T-helper 1 cell treated with Interleukin-12 subunit alpha and Interleukin-12 subunit beta and Interleukin-4 antibody, amounts not matched to agents 30 ng/mL and 1 ng/mL, for 36 hours (primary cell): Measurements from ENCODE around the gene IFIT2. TPM values are rescaled to one million over a fixed set of nuclear protein-coding genes. Genes with fewer than 3 reads are reported as not detected.
"Not testable (repeated sequence)": the region's sequence is repeated elsewhere in the genome, so short reads cannot be mapped to it uniquely, and the experiment has no call there.

Experiments used
- intact Hi-C: fragments of 100-400 bp; cut with micrococcal nuclease; formaldehyde crosslinking; loops from one replicate; pipeline ENCODE4 v1.15.1; 2024
- total RNA-seq: library from RNA; stranded (reverse); gene quantifications from 2 replicates; pipeline ENCODE4 v1.2.3, GENCODE V29; 2022

IFIT2 gene
- total RNA-seq, 1 donor from 2014 or later, result 2.5 TPM

DNA sequence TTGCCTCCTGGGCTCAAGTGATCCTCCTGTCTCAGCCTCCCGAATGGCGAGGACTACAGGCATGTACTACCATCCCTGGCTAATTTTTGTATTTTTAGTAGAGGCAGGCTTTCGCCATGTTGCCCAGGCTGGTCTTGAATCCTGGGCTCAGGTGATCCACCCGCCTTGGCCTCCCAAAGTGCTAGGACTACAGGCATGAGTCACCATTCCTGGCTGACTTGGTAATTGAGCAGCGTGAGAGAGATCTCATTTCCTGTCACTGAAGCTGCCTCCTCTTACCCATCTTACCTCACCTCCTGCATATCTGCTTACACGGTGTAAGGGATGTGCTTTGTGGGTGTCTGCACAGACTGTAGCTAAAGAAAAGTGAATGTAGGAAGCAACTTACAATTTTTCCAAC, 35.6 kb downstream of the IFIT2 start:
- intact Hi-C loops, result loop anchor here (1.0 kb wide), 1 partner anchor 10 kb away; the partner anchor contains the start of gene IFIT3

DNA sequence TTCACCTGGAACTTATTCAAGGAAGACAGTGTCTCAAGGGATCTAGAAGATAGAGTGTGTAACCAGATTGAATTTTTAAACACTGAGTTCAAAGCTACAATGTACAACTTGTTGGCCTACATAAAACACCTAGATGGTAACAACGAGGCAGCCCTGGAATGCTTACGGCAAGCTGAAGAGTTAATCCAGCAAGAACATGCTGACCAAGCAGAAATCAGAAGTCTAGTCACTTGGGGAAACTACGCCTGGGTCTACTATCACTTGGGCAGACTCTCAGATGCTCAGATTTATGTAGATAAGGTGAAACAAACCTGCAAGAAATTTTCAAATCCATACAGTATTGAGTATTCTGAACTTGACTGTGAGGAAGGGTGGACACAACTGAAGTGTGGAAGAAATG, 36.9 kb downstream of the IFIT2 start:
- intact Hi-C loops, result no loop called here

DNA sequence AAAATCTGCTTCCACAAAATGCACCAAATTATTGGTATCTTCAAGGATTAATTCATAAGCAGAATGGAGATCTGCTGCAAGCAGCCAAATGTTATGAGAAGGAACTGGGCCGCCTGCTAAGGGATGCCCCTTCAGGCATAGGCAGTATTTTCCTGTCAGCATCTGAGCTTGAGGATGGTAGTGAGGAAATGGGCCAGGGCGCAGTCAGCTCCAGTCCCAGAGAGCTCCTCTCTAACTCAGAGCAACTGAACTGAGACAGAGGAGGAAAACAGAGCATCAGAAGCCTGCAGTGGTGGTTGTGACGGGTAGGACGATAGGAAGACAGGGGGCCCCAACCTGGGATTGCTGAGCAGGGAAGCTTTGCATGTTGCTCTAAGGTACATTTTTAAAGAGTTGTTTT, 38.0 kb downstream of the IFIT2 start:
- intact Hi-C loops, result no loop called here

DNA sequence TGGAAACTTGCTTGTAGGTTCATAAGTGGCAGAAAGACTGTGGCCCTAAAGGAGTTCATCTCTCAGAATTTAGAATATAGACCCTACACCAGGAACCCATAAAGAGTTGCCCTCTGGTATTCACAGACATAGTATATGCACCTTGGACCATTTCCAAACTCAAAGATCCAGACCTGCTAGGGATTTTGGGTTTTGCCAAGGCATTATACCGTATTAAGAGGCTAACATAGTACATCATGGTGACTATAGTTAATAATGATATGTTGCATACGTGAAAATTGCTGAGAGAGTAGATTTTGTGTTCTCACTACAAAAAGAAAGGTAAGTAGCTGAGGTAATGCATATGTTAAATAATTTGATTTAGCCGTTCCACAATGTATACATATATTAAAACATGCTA, 39.8 kb downstream of the IFIT2 start:
- intact Hi-C loops, result no loop called here

DNA sequence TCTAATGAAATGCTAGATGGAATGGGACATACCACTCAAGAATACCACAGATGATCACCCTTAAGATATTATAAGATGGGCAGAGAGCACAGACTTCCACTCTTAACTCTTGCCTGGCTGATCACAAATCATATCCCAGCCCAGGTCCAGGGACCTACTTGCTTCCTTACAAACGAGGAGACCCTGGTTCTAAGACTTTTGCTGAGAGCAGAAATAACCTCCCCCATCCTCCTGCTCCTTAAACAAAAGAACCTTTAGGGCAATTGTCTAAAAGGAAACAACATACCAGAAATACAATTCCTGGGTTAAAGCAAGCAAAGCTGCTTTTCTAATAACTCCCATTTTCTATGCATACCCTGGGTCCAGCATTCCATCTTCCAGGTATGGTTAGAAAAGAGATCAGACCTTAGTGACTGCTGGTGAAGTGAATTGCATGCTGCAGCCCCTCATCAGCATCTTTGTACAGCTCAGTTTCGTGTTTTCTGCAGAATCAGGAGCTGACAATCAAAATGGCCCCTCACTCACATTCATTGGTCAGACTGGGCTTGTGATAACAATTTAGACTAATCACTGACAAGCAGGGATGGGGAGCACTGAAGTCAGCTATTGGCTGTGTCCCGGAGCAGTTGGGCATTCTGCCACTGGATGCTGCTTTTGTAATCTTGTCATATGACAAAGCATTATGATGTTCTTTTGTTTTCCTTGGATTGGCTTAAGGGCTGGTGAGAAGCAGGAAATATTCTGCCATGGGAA, 40.5 kb downstream of the IFIT2 start:
- intact Hi-C loops, result no loop called here

DNA sequence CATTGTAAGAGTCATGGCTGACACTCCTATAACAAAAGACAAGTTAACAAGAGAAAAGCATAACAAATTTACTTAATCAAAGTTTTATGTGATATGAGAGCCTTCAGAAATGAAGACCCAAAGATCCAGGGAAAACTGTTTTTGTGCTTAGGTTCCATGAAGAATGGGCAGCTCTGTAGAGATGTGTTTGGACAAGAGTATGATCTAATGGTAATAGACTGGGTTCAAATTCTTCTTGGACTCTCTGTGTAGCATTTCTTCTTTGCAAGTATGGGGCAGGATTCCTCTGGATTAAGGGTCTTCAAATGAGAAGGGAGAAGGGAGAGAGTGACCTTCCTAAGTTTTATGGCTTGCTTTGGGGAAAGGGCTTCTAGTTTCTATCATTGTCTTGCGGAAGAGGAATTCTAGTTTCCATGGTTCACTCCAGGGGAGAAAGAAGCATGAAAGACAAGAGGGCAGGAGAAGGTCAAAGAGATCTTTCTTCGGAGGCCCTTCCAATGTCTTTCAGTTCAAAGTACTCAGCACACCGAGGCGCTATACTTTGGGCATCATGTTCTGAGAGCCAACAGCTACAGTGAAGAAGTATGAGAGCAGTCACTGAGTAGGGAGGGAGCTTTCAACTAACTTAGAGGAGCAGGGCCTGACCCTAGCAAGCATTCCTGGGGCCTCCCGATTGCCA, 41.4 kb downstream of the IFIT2 start:
- intact Hi-C loops, result no loop called here

DNA sequence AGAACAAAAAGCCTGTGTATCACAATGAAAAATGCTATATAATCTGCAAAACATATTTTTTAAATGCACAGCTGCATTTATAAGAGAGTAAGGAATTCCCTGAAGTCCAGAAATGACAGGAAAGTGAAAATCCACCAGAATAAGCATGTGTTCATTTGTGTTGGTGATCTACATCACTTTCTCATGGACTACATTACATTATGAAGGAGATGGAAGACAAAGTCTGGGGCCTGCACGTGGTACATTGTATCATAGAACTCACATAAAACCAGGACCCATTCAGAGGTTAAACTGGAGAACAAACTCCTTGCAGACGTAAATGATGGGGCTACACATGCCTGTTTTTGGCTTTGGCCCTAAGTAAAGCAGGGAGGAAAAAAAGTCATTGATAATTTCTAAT, 42.3 kb downstream of the IFIT2 start:
- intact Hi-C loops, result no loop called here

DNA sequence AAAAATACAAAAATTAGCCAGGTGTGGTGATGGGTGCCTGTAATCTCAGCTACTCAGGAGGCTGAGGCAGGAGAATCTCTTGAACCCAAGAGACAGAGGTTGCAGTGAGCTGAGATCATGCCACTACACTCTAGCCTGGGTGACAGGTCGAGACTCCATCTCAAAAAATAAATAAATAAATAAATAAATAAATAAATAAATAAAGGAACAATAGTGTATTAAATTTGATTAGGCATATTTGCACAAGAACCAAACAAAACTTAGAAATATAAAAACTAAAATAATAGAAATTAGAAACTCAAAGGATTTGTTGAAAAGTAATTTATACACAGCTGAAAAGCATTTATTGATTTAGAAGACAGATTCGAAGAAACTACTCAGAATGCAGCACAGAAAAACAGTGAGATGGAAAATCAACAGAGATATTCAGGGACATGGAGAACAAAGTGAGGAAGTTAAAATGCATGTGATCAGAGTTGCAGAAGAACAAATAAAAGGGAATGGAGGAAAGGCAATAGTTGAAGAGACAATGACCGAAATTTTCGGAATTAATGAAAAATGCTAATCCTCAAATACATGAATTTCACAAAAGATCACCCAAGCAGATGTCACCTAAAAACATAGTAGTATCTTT, 43.6 kb downstream of the IFIT2 start:
- intact Hi-C loops, result no loop called here

DNA sequence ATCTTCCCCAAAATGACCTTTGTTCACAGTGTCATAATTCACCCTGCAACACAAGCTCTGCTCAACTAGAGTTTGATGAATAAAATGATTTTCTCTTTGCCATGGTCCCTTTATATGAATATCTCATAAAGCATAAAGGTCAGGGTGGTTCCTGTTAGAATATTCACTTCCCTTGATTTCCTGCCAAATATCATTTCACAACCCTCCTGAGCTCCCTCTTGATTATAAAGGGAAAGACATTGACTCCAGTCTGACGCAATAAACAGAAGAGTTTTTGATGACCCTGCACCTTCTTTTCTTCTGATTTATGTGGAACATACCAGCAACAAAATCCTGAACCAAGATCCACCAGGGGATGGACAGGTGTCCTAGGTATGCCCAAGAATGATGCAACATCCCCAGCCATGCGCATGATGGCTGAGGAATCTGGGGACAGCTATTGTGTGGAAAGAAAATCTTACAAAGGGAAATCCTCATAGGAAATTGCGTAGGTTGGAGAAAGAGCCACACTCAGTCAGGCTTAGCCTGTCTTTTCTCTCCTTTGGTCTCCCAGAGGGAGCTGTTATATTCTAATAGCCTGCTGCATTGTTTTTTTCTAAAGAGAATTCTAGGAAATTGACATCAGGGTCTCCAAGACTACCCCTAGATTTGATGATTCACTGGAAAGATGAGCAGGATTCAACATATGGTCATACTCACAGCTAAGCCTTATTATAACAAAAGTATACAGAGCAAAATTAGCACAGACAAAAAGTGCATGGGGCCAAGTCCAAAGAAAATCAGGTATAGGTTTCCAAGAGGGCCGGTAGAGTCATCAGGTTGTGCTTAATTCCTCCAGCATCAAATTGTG, 44.8 kb downstream of the IFIT2 start:
- intact Hi-C loops, result no loop called here

DNA sequence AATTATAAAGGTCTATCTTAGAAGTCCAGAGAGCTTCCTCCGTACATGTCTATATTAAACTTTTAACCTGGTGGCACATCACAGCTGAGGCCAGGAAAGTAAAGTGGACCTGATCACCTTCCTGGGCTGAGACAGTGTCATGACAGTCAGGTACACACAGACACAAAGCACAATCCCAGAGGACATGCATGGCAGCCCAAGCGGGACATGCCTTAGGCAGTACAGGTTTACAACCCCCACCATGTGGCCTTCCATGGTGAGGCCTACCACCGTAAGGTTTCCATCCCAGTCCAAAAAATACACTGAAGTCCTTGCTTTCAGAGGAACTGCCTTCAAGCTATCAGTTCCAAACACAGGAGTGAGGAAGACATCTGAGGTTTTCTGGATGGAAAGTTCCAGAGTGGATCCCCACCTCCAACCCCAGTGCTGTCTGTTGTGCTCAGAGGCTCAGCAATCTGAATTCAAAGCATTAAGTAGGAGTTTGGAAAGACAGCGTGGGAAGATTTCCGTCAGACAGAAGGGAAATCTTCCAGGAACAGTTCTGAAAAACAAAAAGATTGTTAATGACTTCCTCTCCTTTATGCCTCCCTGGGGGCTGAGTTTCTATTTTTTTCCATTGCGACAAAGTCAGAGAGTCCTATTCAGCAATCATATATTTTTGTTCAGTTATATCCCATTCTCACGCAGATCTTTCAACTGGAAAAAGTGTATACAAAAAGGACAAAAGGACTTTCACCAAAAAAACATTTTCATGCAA, 46.0 kb downstream of the IFIT2 start:
- intact Hi-C loops, result no loop called here

DNA sequence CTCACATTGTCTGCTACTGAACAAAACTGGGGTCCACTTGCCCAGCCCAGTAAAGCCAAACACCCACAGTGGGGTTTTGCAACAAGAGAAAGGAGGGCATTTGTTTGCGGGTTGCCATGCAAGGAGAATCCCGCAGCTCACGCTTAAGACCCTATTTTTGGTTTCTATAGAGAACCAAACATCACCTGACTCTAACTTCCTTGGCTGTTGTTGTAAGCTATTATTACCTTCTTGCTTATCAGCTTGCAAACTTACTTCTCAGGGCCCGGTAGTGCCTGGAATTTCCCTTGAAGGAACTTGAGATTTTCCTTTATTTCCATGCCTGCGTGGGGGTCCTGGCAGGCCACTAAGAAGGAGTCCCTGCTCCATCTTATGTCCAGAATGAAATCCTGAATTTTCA, 46.6 kb downstream of the IFIT2 start:
- intact Hi-C loops, result no loop called here

DNA sequence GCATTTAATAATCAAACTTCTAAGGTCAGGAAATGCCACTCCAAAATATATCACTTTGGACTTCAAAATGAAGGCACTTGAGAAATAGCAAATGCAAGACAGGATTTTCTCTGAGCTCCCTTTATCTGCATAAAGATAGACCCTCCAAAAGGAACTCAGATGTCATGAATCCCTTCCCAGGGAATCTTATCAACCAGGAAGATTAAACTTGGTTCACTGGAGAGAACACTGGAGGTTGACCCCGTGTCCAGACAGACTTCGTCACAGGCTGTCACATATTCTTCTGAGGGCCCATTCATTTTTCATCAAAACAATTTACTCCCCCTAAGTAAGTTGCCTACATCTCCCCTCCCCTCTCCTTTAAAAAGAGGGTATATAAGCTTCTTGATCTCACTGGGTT, 47.1 kb downstream of the IFIT2 start:
- intact Hi-C loops, result no loop called here

DNA sequence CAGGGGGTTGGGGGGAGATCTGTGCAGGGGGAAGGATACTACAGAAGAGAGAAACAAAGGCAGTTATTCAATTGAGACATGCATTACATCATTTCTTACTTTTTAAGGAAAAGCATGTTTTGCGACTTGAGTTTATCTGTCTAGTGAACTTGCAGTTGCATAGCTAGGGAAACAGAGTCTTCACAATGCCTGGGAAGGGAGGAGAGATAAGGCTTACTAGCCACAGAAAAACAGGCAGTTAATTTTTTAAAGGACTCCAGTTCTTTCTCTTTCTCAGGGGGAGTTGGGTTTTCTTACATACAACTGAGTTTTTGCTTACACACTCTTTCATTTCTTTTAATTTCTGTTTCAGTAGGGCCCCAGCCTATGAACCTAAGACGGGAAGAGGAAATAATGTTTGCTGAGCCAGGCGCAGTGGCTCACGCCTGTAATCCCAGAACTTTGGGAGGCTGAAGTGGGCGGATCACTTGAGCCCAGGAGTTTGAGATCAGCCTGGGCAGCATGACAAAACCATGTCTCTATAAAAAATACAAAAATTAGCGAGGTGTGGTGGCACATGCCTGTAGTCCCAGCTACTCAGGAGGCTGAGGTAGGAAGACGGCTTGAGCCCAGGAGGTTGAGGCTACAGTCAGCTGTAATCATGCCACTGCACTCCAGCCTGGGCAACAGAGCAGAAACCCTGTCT, 48.9 kb downstream of the IFIT2 start:
- intact Hi-C loops, result not testable (repeated sequence)

DNA sequence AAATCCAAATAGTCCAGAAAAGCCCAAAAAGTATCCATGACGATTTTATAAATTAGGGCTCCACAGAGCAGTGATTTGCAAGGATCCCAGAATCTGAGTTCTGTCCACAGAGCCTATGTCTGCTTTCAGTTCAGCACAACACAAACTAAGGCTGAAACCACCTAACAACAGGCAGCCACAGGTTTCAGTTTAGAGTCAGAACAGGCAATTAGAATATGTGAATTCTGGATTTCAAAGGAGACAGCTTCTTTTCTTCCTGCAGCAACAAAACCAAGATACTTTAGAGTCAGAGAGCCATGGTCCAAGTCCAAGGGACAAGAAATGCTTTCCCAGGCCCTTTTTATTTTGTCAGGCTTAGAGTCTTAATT, 49.5 kb downstream of the IFIT2 start:
- intact Hi-C loops, result no loop called here

DNA sequence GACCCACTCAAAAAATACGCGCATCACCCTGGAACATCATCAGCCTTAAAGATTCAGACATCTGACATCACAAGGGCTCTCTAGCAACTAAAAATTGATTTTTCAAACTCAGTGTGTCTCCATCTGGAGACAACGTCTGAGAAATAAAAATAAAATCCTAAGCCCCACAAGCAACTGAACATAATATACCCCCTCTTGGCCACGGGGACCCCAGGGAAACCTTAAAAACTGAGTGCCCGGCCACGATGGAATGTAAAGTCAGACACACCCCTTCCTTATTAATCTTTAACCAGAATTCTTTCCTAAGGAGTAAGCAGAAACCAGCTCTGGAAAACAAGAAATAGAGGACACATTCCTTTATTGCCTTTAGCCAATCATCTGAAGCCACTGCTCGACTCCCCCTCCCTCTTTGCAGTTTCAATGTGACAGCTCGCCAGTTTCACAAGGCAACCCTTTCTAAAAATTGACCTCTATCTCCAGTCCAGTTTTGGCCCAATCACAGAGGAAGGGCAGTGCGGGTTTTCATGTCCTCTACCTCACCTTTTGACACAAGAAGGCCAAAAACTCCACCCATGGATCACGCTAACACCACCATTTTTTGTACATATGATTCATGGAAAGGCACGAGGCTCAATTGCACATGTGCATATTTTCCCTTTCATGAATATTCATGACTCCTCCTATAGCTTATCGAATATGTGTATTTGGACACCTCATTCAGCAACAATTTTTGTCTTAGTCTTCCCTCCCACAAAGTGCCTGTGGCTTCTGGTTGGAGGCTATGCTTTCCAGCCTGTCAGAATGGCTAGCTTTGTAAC, 50.1 kb downstream of the IFIT2 start:
- intact Hi-C loops, result no loop called here

DNA sequence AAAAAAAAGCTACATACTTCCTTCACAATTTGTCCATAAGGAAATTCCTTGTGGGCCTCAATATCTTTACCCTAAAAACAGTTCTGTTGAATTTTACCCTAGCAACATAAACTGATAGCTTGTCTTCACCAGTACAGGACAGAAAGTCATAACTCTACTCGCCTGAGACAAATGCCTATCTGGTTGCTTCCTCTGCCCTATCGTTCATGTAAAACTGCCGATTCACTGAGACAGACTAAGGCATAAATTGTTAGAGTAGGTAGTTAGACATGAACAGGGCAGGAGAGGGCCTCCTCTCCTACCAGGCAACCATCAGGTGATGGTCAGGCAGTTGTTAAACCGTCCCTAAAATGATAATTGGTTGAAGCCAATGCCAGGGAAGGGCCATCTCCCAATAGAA, 51.0 kb downstream of the IFIT2 start:
- intact Hi-C loops, result no loop called here

DNA sequence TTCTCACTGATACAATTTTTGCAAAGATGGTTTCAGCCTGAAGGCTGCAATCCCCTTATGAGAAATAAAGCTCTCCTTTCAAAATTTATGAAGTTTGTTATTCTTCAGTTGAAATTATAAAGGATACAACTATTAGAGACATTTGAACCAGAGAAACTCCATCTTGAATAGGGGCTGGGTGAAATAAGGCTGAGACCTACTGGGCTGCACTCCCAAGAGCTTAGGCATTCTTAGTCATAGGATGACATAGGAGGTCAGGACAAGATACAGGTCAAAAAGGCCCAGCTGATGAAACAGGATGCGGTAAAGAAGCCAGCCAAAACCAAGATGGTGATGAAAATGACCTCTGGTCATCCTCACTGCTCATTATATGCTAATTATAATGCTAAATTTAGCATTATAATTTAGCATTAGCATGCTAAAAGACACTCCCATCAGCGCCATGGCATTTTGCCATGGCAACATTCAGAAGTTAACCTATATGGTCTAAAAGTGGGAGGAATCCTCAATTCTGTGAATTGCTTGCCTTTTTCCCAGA, 53.6 kb downstream of the IFIT2 start:
- intact Hi-C loops, result no loop called here

DNA sequence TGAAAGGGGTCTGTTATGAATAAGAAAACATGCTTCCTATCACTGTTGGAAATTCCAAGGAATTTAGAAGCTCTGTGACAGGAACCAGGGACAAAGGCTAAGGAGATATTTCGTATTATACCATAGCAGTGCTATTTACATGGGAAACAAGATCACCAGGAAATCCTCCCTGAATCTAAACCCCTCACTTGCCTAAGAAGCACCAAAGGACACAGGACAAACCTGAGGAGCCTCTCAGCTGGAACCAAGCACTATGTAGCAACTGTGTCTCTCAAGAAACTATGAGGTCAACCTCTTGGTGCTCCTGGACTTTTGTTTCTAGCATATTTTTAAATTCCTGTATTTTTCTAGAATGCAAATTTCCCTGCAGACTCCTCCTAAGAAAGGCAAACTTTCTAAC, 55.2 kb downstream of the IFIT2 start:
- intact Hi-C loops, result no loop called here

DNA sequence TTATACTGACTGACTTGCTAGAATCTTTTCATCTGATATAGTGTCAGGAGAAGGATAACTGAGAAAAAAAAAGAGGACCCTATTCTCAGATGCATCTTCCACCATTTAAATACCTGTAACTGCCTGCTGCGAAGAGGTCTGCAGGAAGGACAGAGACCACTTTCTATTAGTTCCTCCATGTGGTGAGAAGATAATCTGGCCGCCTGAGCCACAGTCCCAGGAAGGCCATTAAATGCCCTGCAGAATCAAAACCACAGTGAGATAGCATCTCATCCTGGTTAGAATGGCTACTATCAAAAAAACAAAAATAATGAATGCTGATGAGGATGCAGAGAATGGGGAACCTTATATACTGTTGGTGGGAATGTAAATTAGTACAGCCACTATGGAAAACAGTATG, 56.1 kb downstream of the IFIT2 start:
- intact Hi-C loops, result no loop called here
